ENCODE results near the gene PNPLA1. TPM values are rescaled to one million over a fixed set of nuclear protein-coding genes. Genes with fewer than 3 reads are reported as not detected.
"Not testable (repeated sequence)": the region's sequence is repeated elsewhere in the genome, so short reads cannot be mapped to it uniquely, and the experiment has no call there.

Gene PNPLA1
- total and polyA plus RNA-seq, 8 donors: 0.11 to 2.0 (median 0.15) TPM; not detected in 1

DNA sequence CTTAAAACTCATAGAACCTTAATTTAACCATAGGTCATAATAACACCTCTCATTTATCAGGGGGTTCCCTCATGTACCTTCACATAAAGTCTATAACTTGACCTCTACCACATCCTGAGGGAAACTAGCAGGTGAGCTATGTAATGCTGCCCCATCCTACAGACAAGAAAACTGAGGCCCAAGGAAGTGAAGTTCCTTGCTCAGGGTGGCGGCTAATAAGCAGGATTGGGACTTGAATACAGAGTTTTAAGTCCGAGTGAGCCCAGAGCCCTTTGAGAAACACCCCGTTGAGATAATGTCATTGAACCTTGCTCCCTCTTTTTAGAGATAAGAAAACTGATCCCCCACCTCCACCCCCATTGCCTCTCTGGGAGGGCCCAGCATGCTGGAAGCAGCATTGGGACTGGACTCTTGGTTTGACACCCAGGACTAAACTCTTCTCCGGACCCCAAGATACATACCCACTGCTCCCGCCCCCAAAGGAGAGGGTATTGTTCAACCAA is 66.4 kb downstream of the PNPLA1 start:
- DNase-seq (no peak), ATAC-seq (no peak)
- Histone ChIP-seq H3K4me3 (no peak overlapping the region), H3K36me3 (no peaks in the 10 kb centered on the region), H3K27ac (no peak overlapping the region), H3K9me3 (no peaks in the 10 kb centered on the region), H3K27me3 (peaks cover 0 to 48% of the 10 kb centered on the region in 2 donors), H3K4me1 (peaks cover 10% of the 10 kb centered on the region in 2 donors)
- TF ChIP-seq, protein P1, sequence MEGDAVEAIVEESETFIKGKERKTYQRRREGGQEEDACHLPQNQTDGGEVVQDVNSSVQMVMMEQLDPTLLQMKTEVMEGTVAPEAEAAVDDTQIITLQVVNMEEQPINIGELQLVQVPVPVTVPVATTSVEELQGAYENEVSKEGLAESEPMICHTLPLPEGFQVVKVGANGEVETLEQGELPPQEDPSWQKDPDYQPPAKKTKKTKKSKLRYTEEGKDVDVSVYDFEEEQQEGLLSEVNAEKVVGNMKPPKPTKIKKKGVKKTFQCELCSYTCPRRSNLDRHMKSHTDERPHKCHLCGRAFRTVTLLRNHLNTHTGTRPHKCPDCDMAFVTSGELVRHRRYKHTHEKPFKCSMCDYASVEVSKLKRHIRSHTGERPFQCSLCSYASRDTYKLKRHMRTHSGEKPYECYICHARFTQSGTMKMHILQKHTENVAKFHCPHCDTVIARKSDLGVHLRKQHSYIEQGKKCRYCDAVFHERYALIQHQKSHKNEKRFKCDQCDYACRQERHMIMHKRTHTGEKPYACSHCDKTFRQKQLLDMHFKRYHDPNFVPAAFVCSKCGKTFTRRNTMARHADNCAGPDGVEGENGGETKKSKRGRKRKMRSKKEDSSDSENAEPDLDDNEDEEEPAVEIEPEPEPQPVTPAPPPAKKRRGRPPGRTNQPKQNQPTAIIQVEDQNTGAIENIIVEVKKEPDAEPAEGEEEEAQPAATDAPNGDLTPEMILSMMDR (IDR thresholded peaks at IDR 0.05): no peak
- intact Hi-C loops (cut with DNase I): no loop called here

DNA sequence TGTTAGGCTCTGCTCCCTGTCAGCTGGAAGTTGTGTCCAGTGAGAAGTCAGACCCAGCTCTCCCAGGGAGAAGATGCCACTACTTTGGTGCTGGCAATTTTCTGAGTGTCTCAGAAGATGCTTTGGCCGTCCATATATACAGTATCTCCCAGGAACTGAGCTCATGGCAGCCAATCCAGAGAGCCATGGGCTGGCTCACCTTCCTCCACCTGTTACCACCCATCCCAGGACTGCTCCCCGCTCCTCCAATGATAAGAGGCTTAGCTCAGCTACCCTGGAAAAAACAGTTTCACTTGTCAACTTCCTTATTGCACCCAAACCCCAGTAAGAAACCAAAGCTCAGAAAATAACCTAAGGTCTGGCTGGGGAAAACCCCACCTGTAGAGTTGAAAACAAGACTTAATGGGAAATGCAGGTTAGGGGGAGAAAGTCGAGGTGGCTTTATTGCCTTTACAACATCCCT is 67.0 kb downstream of the PNPLA1 start, which contains the start of gene BNIP5:
BNIP5 (minus strand) TSS at position 110 of the 463 bp plus-strand sequence. CDS start 6,198 bp downstream, outside the sequence.
- no peak within 1 kb of the TSS for H3K27ac ChIP-seq
- intact Hi-C loops (cut with DNase I): no loop called here
- DNase-seq (no peak), ATAC-seq (no peak)
- H3K36me3 ChIP-seq: no peaks in the 10 kb centered on the region
- peaks cover 0 to 53% of the 10 kb centered on the region in 2 donors for H3K27me3 ChIP-seq
- TF ChIP-seq, protein P1 (IDR thresholded peaks at IDR 0.05): no peak
- no peak within 1 kb of the TSS for H3K4me3 ChIP-seq
- no peaks in the 10 kb centered on the region for H3K9me3 ChIP-seq
- peaks cover 10% of the 10 kb centered on the region in 2 donors for H3K4me1 ChIP-seq

DNA sequence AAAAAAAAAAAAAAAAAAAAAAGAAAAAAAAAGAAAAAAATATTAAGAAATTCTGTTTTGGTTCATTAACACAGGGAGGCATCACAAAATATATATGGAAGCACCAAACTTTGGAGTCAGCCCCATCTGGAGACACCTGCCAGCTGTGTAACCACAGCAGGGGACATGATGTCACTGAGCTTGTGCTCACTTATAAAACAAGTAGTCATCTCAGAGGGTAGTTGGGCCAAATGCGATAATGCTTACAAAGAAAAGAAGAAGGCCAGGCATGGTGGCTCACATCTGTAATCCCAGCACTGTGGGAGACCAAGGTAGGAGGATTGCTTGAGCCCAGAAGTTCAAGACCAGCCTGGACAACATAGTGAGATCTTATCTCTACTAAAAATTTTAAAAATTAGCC is 68.0 kb downstream of the PNPLA1 start:
- intact Hi-C loops (cut with DNase I): no loop called here

DNA sequence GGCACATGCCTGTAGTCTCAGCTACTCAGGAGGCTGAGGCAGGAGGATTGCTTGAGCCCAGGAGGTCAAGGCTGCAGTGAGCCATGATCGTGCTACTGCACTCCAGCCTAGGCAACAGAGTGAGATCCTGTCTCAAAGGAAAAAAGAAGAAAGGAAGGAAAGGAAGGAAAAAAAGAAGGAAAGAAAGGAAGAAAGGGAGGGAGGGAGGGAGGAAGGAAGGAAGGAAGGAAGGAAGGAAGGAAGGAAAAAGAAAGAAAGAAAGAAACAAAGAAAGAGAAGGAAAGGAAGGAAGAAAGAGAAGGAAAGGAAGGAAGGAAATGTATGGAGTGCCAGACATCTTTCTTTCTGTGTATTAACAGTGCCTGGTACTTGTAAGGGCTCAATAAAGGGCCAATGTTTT is 68.4 kb downstream of the PNPLA1 start:
- H3K36me3 ChIP-seq; ATAC-seq; intact Hi-C loops (cut with DNase I); H3K9me3 ChIP-seq; H3K27ac ChIP-seq; H3K4me3 ChIP-seq; DNase-seq: not testable (repeated sequence)
- Histone ChIP-seq H3K27me3 (peaks cover 0 to 41% of the 10 kb centered on the region in 2 donors), H3K4me1 (peaks cover 10% of the 10 kb centered on the region in 2 donors)

More for the DNA sequence above, 68.0 kb downstream of the PNPLA1 start:
- no peaks in the 10 kb centered on the region for H3K36me3 ChIP-seq
- H3K9me3 ChIP-seq: no peaks in the 10 kb centered on the region
- H3K27ac ChIP-seq: no peak overlapping the region
- TF ChIP-seq, protein P1 (IDR thresholded peaks at IDR 0.05): no peak
- no peak for DNase-seq
- no peak for ATAC-seq
- peaks cover 0 to 45% of the 10 kb centered on the region in 2 donors for H3K27me3 ChIP-seq
- peaks cover 10% of the 10 kb centered on the region in 2 donors for H3K4me1 ChIP-seq
- no peak overlapping the region for H3K4me3 ChIP-seq

DNA sequence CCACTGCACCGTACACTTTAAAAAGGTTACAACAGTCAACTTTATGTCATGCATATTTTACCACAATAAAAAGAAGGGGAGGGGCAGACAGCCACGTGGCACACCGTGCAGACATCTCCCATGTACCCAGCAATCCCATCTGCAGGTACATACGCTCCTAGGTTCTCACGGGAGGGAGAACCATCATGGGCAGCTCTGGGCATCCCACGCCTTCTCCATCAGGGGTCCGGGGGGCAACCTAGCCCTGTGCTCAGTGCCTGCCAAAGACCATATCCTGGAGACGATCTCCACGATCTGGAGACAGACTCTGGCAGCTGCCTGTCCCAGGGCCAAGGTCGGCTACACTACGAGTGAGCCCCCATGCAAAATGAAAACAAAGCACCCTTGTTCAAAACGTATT is 69.3 kb downstream of the PNPLA1 start:
- ATAC-seq (no peak), DNase-seq (no peak)
- Histone ChIP-seq H3K27ac (no peak overlapping the region), H3K4me1 (peaks cover 8% of the 10 kb centered on the region in 2 donors), H3K9me3 (no peaks in the 10 kb centered on the region), H3K4me3 (no peak overlapping the region), H3K36me3 (no peaks in the 10 kb centered on the region), H3K27me3 (peaks cover 0 to 32% of the 10 kb centered on the region in 2 donors)
- intact Hi-C loops (cut with DNase I): no loop called here
- TF ChIP-seq, protein P1 (IDR thresholded peaks at IDR 0.05): no peak

DNA sequence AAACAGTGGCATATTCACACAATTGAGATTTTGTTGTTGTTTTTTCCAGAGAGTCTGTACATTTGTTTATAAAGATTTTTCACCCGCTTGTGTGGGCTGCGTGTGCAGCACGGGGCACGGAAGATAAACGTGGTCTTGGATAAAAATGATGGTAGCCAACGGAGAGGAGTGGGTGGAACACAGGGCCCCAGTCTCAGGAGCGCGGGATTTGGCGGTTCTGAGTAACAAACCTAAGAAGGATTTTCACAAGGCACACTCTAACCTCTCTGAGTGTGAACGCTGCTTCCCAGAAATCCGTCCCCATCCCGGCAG is 70.4 kb downstream of the PNPLA1 start:
- TF ChIP-seq, protein P1 (IDR thresholded peaks at IDR 0.05): no peak
- H3K4me3 ChIP-seq: no peak overlapping the region
- peaks cover 8% of the 10 kb centered on the region in 2 donors for H3K4me1 ChIP-seq
- intact Hi-C loops (cut with DNase I): no loop called here
- H3K27ac ChIP-seq: no peak overlapping the region
- DNase-seq: no peak
- H3K36me3 ChIP-seq: no peaks in the 10 kb centered on the region
- peaks cover 0 to 23% of the 10 kb centered on the region in 2 donors for H3K27me3 ChIP-seq
- ATAC-seq: no peak
- no peaks in the 10 kb centered on the region for H3K9me3 ChIP-seq
